HepG2 (cell line): Measurements from ENCODE around the gene ASXL1. TPM values are rescaled to one million over a fixed set of nuclear protein-coding genes. Genes with fewer than 3 reads are reported as not detected.

Experiments
- ATF1 ChIP-seq: IDR thresholded peaks from 2 replicates; pipeline ENCODE4 v1.6.1; 2016; ENCODE audit warnings: mild to moderate bottlenecking, control low read depth
- EHMT2 ChIP-seq: fragments of 200-600 bp; sonication (generic); IDR thresholded peaks from 2 replicates; pipeline ENCODE4 v1.7.0; 2017; ENCODE audit warnings: antibody characterized with exemption, low read depth, low read length, borderline replicate concordance
- HNF4A ChIP-seq: sonication (generic); formaldehyde crosslinking; IDR thresholded peaks from 2 replicates; pipeline ENCODE4 v1.4.0; 2020; ENCODE audit warnings: missing genetic modification reagents
- KLF13 ChIP-seq: sonication (generic); formaldehyde crosslinking; IDR thresholded peaks from 2 replicates; pipeline ENCODE4 v1.4.0; 2020; ENCODE audit warnings: mild to moderate bottlenecking, missing genetic modification reagents
- NFE2L1 ChIP-seq: sonication (generic); formaldehyde crosslinking; IDR thresholded peaks from 2 replicates; pipeline ENCODE4 v1.4.0; 2020; ENCODE audit warnings: missing genetic modification reagents, mild to moderate bottlenecking, borderline replicate concordance
- NR3C1 ChIP-seq: sonication (generic); formaldehyde crosslinking; IDR thresholded peaks from 2 replicates; pipeline ENCODE4 v1.4.0; 2020; ENCODE audit warnings: missing genetic modification reagents
- ONECUT2 ChIP-seq: sonication (generic); formaldehyde crosslinking; IDR thresholded peaks from 2 replicates; pipeline ENCODE4 v1.4.0; 2020; ENCODE audit warnings: missing genetic modification reagents
- PAX8 ChIP-seq: sonication (generic); formaldehyde crosslinking; IDR thresholded peaks from 2 replicates; pipeline ENCODE4 v1.8.0; 2022; ENCODE audit warnings: mild to moderate bottlenecking, missing genetic modification reagents, borderline replicate concordance
- RNF219 ChIP-seq: sonication (generic); formaldehyde crosslinking; IDR thresholded peaks from 2 replicates; pipeline ENCODE4 v1.5.0; 2020; ENCODE audit warnings: mild to moderate bottlenecking, missing genetic modification reagents
- SNAI1 ChIP-seq: sonication (generic); formaldehyde crosslinking; IDR thresholded peaks from 2 replicates; pipeline ENCODE4 v1.5.0; 2020; ENCODE audit warnings: mild to moderate bottlenecking, missing genetic modification reagents, borderline replicate concordance
- SNRNP70 ChIP-seq: fragments of 200-400 bp; formaldehyde crosslinking; IDR thresholded peaks from 2 replicates; pipeline ENCODE4 v1.6.1; 2017; ENCODE audit warnings: mild to moderate bottlenecking, low read depth, low read length, moderate library complexity
- ZBTB20 ChIP-seq: sonication (generic); formaldehyde crosslinking; IDR thresholded peaks from 2 replicates; pipeline ENCODE4 v1.8.1; 2023; ENCODE audit warnings: missing genetic modification reagents, low read depth, mild to moderate bottlenecking, borderline replicate concordance
- ZMYM3 ChIP-seq: sonication (generic); formaldehyde crosslinking; IDR thresholded peaks from 2 replicates; pipeline ENCODE4 v1.5.1; 2020; ENCODE audit warnings: mild to moderate bottlenecking, missing genetic modification reagents
- ZNF180 ChIP-seq: sonication (generic); formaldehyde crosslinking; IDR thresholded peaks from 2 replicates; pipeline ENCODE4 v1.4.0; 2020; ENCODE audit warnings: low read depth, missing genetic modification reagents, borderline replicate concordance
- ZNF234 ChIP-seq: sonication (generic); formaldehyde crosslinking; conservative IDR thresholded peaks from 2 replicates; pipeline ENCODE4 v1.5.1; 2020; ENCODE audit warnings: mild to moderate bottlenecking, missing genetic modification reagents
- ZNF367 ChIP-seq: sonication (generic); formaldehyde crosslinking; IDR thresholded peaks from 2 replicates; pipeline ENCODE4 v1.4.0; 2020; ENCODE audit warnings: missing genetic modification reagents, borderline replicate concordance
- ZNF431 ChIP-seq: sonication (generic); formaldehyde crosslinking; IDR thresholded peaks from 2 replicates; pipeline ENCODE4 v1.9.0; 2022; ENCODE audit warnings: missing genetic modification reagents, low read depth, mild to moderate bottlenecking, borderline replicate concordance
- ZNF556 ChIP-seq: sonication (generic); formaldehyde crosslinking; IDR thresholded peaks from 2 replicates; pipeline ENCODE4 v1.4.0; 2020; ENCODE audit warnings: mild to moderate bottlenecking, missing genetic modification reagents, borderline replicate concordance
- ZNF747 ChIP-seq: sonication (generic); formaldehyde crosslinking; IDR thresholded peaks from 2 replicates; pipeline ENCODE4 v1.8.1; 2023; ENCODE audit warnings: missing genetic modification reagents, mild to moderate bottlenecking, borderline replicate concordance
- polyA plus RNA-seq, 8 experiments: library from polyadenylated mRNA; depleted of rRNA in 3 of 8; stranded (reverse) in 7 of 8; unstranded in 1 of 8; fragments of >200 nt; fragmentation: Illumina TruSeq in 4 of 8; extraction: Trizol in 4 of 8; gene quantifications; 2 replicates each; pipeline versions ENCODE4 v1.2.1 to v1.2.3, GENCODE V29; 2011 to 2016; ENCODE audit warnings: low read depth in 4 of 8, missing spikeins in 1 of 8, mixed read lengths in 1 of 8; ENCODE audit not compliant: insufficient read depth in 1 of 8
- total RNA-seq, 5 experiments: library from RNA; depleted of rRNA; stranded (reverse); fragments of >200 nt; fragmentation: Illumina TruSeq; extraction: Trizol; gene quantifications; 2 replicates each; pipeline ENCODE4 v1.2.3, GENCODE V29; 2016; ENCODE audit warnings: low read depth in 1 of 5
- TF ChIP-seq, protein P1 (sequence below): sonication (generic); formaldehyde crosslinking; IDR thresholded peaks from one replicate; pipeline ENCODE4 v1.5.1; 2020; ENCODE audit warnings: mild to moderate bottlenecking, missing genetic modification reagents; ENCODE audit errors: not compliant biosample characterization

ASXL1 gene
- total and polyA plus RNA-seq, 2 of the 13 experiments (the other 11 are each of a cell fraction or from before 2014, with no cell fraction given) = 62.1 to 74.8 TPM

- TF ChIP-seq ZMYM3 (CRISPR knock-in tag) (peak; percentile 83), HNF4A (CRISPR knock-in tag) (peak; percentile 68; the same call in 1 of the 2 replicates), RNF219 (no peak), ZNF234 (CRISPR knock-in tag) (no peak), ZBTB20 (CRISPR knock-in tag) (no peak), ZNF556 (CRISPR knock-in tag) (no peak), ZNF180 (CRISPR knock-in tag) (no peak), ATF1 (CRISPR knock-in tag) (no peak), ZNF367 (CRISPR knock-in tag) (no peak), EHMT2 (no peak), ZNF431 (no peak), SNAI1 (CRISPR knock-in tag) (no peak), ONECUT2 (no peak), SNRNP70 (no peak), PAX8 (CRISPR knock-in tag) (no peak), NFE2L1 (no peak), KLF13 (CRISPR knock-in tag) (no peak), ZNF747 (0 out of 2 replicates have a peak, but pooled peaks have one; percentile 51), NR3C1 (CRISPR knock-in tag) (no peak)
- TF ChIP-seq, protein P1, sequence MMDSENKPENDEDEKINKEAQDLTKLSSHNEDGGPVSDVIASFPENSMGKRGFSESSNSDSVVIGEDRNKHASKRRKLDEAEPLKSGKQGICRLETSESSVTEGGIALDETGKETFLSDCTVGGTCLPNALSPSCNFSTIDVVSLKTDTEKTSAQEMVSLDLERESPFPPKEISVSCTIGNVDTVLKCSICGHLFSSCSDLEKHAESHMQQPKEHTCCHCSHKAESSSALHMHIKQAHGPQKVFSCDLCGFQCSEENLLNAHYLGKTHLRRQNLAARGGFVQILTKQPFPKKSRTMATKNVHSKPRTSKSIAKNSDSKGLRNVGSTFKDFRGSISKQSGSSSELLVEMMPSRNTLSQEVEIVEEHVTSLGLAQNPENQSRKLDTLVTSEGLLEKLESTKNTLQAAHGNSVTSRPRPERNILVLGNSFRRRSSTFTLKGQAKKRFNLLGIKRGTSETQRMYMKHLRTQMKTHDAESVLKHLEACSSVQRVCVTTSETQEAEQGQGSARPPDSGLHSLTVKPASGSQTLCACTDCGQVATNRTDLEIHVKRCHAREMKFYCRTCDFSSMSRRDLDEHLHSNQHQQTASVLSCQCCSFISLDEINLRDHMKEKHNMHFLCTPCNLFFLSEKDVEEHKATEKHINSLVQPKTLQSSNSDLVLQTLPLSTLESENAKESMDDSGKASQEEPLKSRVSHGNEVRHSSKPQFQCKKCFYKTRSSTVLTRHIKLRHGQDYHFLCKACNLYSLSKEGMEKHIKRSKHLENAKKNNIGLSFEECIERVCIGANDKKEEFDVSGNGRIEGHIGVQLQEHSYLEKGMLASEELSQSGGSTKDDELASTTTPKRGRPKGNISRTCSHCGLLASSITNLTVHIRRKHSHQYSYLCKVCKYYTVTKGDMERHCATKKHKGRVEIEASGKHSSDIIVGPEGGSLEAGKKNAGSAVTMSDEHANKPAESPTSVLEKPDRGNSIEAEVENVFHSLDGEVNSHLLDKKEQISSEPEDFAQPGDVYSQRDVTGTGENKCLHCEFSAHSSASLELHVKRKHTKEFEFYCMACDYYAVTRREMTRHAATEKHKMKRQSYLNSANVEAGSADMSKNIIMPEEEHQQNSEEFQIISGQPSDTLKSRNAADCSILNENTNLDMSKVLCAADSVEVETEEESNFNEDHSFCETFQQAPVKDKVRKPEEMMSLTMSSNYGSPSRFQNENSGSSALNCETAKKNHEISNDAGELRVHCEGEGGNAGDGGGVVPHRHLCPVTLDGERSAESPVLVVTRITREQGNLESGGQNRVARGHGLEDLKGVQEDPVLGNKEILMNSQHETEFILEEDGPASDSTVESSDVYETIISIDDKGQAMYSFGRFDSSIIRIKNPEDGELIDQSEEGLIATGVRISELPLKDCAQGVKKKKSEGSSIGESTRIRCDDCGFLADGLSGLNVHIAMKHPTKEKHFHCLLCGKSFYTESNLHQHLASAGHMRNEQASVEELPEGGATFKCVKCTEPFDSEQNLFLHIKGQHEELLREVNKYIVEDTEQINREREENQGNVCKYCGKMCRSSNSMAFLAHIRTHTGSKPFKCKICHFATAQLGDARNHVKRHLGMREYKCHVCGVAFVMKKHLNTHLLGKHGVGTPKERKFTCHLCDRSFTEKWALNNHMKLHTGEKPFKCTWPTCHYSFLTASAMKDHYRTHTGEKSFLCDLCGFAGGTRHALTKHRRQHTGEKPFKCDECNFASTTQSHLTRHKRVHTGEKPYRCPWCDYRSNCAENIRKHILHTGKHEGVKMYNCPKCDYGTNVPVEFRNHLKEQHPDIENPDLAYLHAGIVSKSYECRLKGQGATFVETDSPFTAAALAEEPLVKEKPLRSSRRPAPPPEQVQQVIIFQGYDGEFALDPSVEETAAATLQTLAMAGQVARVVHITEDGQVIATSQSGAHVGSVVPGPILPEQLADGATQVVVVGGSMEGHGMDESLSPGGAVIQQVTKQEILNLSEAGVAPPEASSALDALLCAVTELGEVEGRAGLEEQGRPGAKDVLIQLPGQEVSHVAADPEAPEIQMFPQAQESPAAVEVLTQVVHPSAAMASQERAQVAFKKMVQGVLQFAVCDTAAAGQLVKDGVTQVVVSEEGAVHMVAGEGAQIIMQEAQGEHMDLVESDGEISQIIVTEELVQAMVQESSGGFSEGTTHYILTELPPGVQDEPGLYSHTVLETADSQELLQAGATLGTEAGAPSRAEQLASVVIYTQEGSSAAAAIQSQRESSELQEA (CRISPR knock-in tag) = no peak
Measured at GRCh38 chr20:32338665-32339064, 19.5 kb upstream of the ASXL1 start (continued).
